GM23338 (cell line): ENCODE measurements around the gene ARPC1A. TPM values are rescaled to one million over a fixed set of nuclear protein-coding genes. Genes with fewer than 3 reads are reported as not detected.

Source experiments
- ATAC-seq: fragments of 200-7000 bp; cut with Tn5 transposase; 3 replicates; pipeline ENCODE4 v1.9.1; 2020
- DNase-seq: peaks from one replicate; pipeline ENCODE4 v3.0.0-alpha.2; 2015; ENCODE audit warnings: low spot score
- H2AFZ ChIP-seq: fragments of 200-600 bp; sonication (generic); 2 replicates; pipeline ENCODE4 v1.8.0; 2016; ENCODE audit warnings: antibody characterized with exemption, mild to moderate bottlenecking, moderate library complexity
- H3F3A ChIP-seq: fragments of 200-600 bp; sonication (generic); replicated peaks from 2 replicates; pipeline ENCODE4 v1.8.0; 2017; ENCODE audit warnings: antibody characterized with exemption, mixed run types, low read depth
- H3K27ac ChIP-seq: fragments of 200-600 bp; sonication (generic); 2 replicates; pipeline ENCODE4 v1.6.1; 2016; ENCODE audit warnings: low read depth
- H3K27me3 ChIP-seq: fragments of 200-600 bp; sonication (generic); 2 replicates; pipeline ENCODE4 v1.8.0; 2016; ENCODE audit warnings: mild to moderate bottlenecking, mixed run types, moderate library complexity; ENCODE audit not compliant: insufficient read depth
- H3K36me3 ChIP-seq: fragments of 200-600 bp; sonication (generic); 2 replicates; pipeline ENCODE4 v1.8.0; 2016; ENCODE audit warnings: mild to moderate bottlenecking; ENCODE audit not compliant: insufficient read depth
- H3K4me1 ChIP-seq: fragments of 200-600 bp; sonication (generic); 2 replicates; pipeline ENCODE4 v1.8.0; 2016; ENCODE audit warnings: mild to moderate bottlenecking, moderate library complexity; ENCODE audit not compliant: insufficient read depth
- H3K4me2 ChIP-seq: fragments of 200-600 bp; sonication (generic); 2 replicates; pipeline ENCODE4 v1.7.1; 2017; ENCODE audit warnings: mixed run types
- H3K4me3 ChIP-seq: fragments of 200-600 bp; sonication (generic); 2 replicates; pipeline ENCODE4 v1.6.1; 2016; ENCODE audit warnings: mixed run types
- H3K79me2 ChIP-seq: fragments of 200-600 bp; sonication (generic); replicated peaks from 2 replicates; pipeline ENCODE4 v1.8.0; 2017; ENCODE audit warnings: mild to moderate bottlenecking; ENCODE audit not compliant: insufficient read depth
- H3K9me2 ChIP-seq: fragments of 200-600 bp; sonication (generic); 2 replicates; pipeline ENCODE4 v1.8.0; 2017; ENCODE audit not compliant: insufficient read depth
- H4K20me1 ChIP-seq: fragments of 200-600 bp; sonication (generic); replicated peaks from 2 replicates; pipeline ENCODE4 v1.8.0; 2017; ENCODE audit warnings: mild to moderate bottlenecking; ENCODE audit not compliant: insufficient read depth
- H3K27ac Mint-ChIP-seq: 2 replicates; pipeline ENCODE4 v1.8.0; 2020; ENCODE audit warnings: inconsistent platforms, mild to moderate bottlenecking, moderate library complexity, mixed read lengths
- H3K27me3 Mint-ChIP-seq: 3 replicates; pipeline ENCODE4 v1.8.0; 2022; ENCODE audit warnings: low read depth, mild to moderate bottlenecking, moderate library complexity, mixed read lengths, inconsistent platforms; ENCODE audit not compliant: insufficient read depth, poor library complexity
- H3K36me3 Mint-ChIP-seq: 3 replicates; pipeline ENCODE4 v1.8.0; 2021; ENCODE audit warnings: low read depth, mild to moderate bottlenecking, inconsistent platforms, moderate library complexity, mixed read lengths
- H3K4me1 Mint-ChIP-seq: 3 replicates; pipeline ENCODE4 v1.8.0; 2020; ENCODE audit warnings: mild to moderate bottlenecking, inconsistent platforms, mixed read lengths
- H3K4me3 Mint-ChIP-seq: 3 replicates; pipeline ENCODE4 v1.8.0; 2021; ENCODE audit warnings: moderate library complexity, mild to moderate bottlenecking, inconsistent platforms, mixed read lengths
- H3K9me3 Mint-ChIP-seq: 3 replicates; pipeline ENCODE4 v1.8.0; 2020; ENCODE audit warnings: moderate library complexity, mild to moderate bottlenecking, inconsistent platforms, mixed read lengths
- EZH2 ChIP-seq: fragments of 200-600 bp; sonication (generic); IDR thresholded peaks from one replicate; pipeline ENCODE4 v1.8.0; 2017; ENCODE audit warnings: antibody characterized with exemption, mild to moderate bottlenecking, low read depth; ENCODE audit not compliant: unreplicated experiment
- NANOG ChIP-seq: IDR thresholded peaks from 2 replicates; pipeline ENCODE4 v1.6.1; 2016; ENCODE audit warnings: antibody characterized with exemption, borderline replicate concordance
- STAT1 ChIP-seq: IDR thresholded peaks from one replicate; pipeline ENCODE4 v1.6.1; 2016; ENCODE audit warnings: antibody characterized with exemption; ENCODE audit not compliant: unreplicated experiment
- ZNF462 ChIP-seq: fragments of 250-450 bp; sonication (Bioruptor Pico); IDR thresholded peaks from 2 replicates; pipeline ENCODE4 v1.5.0; 2020; ENCODE audit warnings: mild to moderate bottlenecking, moderate library complexity
- polyA plus RNA-seq: library from polyadenylated mRNA; unstranded; fragments of >200 nt; fragmentation: Nextera tagmentation; extraction: Ambion mirVana; gene quantifications from 2 replicates; pipeline ENCODE4 v1.2.1, GENCODE V29; 2016
- total RNA-seq: library from RNA; depleted of rRNA; stranded (reverse); fragments of >200 nt; shearing (Covaris generic); gene quantifications from 2 replicates; pipeline ENCODE4 v1.2.3, GENCODE V29; 2014
- TF ChIP-seq, protein P1 (sequence below), 2 experiments: fragments of 200-600 bp in 1 of 2; sonication (generic) in 1 of 2; conservative IDR thresholded peaks; 2 replicates each; pipeline versions ENCODE4 v1.5.1 to v1.6.1; 2016 to 2017; ENCODE audit warnings: antibody characterized with exemption in 2 of 2, low read depth in 2 of 2, mild to moderate bottlenecking in 2 of 2, moderate library complexity in 1 of 2

Gene ARPC1A
- total and polyA plus RNA-seq, 2 experiments from 2014 or later = 108 to 210 TPM

- Histone ChIP-seq H3F3A (0 out of 2 replicates have a peak, but pooled peaks cover 6% of the 10 kb centered on the region), H3K4me1 (no peaks in the 10 kb centered on the region), H3K27me3 (no peaks in the 10 kb centered on the region), H3K36me3 (no peaks in the 10 kb centered on the region), H3K4me2 (no peak overlapping the region), H4K20me1 (peaks cover 15% of the 10 kb centered on the region), H3K79me2 (peaks cover 14% of the 10 kb centered on the region), H3K4me3 (no peak overlapping the region), H3K27ac (no peak overlapping the region), H3K9me2 (no peaks in the 10 kb centered on the region), H2AFZ (no peak overlapping the region)
- H3K36me3 Mint-ChIP-seq = peaks cover under 1% of the 10 kb centered on the region; the same call in 1 of the 3 replicates
- H3K9me3 Mint-ChIP-seq = no peaks in the 10 kb centered on the region
- H3K27ac Mint-ChIP-seq = no peak overlapping the region
- ATAC-seq = no peak
- TF ChIP-seq ZNF462 (CRISPR knock-in tag) (no peak), NANOG (no peak), EZH2 (no peak), STAT1 (no peak)
- TF ChIP-seq, protein P1, sequence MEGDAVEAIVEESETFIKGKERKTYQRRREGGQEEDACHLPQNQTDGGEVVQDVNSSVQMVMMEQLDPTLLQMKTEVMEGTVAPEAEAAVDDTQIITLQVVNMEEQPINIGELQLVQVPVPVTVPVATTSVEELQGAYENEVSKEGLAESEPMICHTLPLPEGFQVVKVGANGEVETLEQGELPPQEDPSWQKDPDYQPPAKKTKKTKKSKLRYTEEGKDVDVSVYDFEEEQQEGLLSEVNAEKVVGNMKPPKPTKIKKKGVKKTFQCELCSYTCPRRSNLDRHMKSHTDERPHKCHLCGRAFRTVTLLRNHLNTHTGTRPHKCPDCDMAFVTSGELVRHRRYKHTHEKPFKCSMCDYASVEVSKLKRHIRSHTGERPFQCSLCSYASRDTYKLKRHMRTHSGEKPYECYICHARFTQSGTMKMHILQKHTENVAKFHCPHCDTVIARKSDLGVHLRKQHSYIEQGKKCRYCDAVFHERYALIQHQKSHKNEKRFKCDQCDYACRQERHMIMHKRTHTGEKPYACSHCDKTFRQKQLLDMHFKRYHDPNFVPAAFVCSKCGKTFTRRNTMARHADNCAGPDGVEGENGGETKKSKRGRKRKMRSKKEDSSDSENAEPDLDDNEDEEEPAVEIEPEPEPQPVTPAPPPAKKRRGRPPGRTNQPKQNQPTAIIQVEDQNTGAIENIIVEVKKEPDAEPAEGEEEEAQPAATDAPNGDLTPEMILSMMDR (conservative IDR thresholded peaks at IDR 0.05; ENCODE audit: low read depth in 2 of 2) = no peak
- peak overlapping the region; percentile 61; the same call in 2 of the 3 replicates for H3K4me3 Mint-ChIP-seq
- H3K27me3 Mint-ChIP-seq = peaks cover 9% of the 10 kb centered on the region
- DNase-seq = peak; percentile 39
- peaks cover 3% of the 10 kb centered on the region; the same call in 1 of the 3 replicates for H3K4me1 Mint-ChIP-seq
Measured at GRCh38 chr7:99372275-99373090, 46.8 kb downstream of the ARPC1A start.
